Measurements from ENCODE around the gene SP6.
A peak's percentile ranks its signal among the peaks of the same experiment; 100 is the strongest.

SP6 gene

GRCh38 chr17:47879776-47880454 lies 29.0 kb upstream of the SP6 start:
- peaks cover 33% of the 10 kb centered on the region for H3K4me1 ChIP-seq
- no peak overlapping the region for H3K27ac ChIP-seq
- H4K20me1 ChIP-seq = no peaks in the 10 kb centered on the region
- no peaks in the 10 kb centered on the region for H3K36me3 ChIP-seq
- H3K9ac ChIP-seq = no peak overlapping the region
- H3K4me2 ChIP-seq = no peak overlapping the region
- TF ChIP-seq Cebpa-rat (IDR thresholded peaks at IDR 0.05) = no peak
- H3K27me3 ChIP-seq = no peaks in the 10 kb centered on the region
- no peaks in the 10 kb centered on the region for H3K9me3 ChIP-seq
- H3K4me3 ChIP-seq = no peak overlapping the region

- no peak for TF ChIP-seq Cebpa-rat (IDR thresholded peaks at IDR 0.05)
- Histone ChIP-seq H3K4me2 (no peak overlapping the region), H3K36me3 (no peaks in the 10 kb centered on the region), H3K27me3 (no peaks in the 10 kb centered on the region; the same call in 1 of the 2 replicates), H4K20me1 (no peaks in the 10 kb centered on the region), H3K4me3 (no peak overlapping the region), H3K9me3 (no peaks in the 10 kb centered on the region), H3K9ac (no peak overlapping the region), H3K4me1 (peaks cover 25% of the 10 kb centered on the region), H3K27ac (no peak overlapping the region)
Measured at GRCh38 chr17:47879028-47879585, 28.1 kb upstream of the SP6 start.

- Histone ChIP-seq H4K20me1 (no peaks in the 10 kb centered on the region), H3K4me3 (no peak overlapping the region), H3K4me1 (peaks cover 25% of the 10 kb centered on the region), H3K9me3 (no peaks in the 10 kb centered on the region), H3K9ac (no peak overlapping the region), H3K36me3 (no peaks in the 10 kb centered on the region), H3K4me2 (no peak overlapping the region), H3K27me3 (peaks cover 1% of the 10 kb centered on the region), H3K27ac (no peak overlapping the region)
- no peak for TF ChIP-seq Cebpa-rat (IDR thresholded peaks at IDR 0.05)
Measured at GRCh38 chr17:47878203-47879027, 27.5 kb upstream of the SP6 start.

- Histone ChIP-seq H3K27ac (no peak overlapping the region), H3K27me3 (peaks cover 7% of the 10 kb centered on the region), H3K9ac (no peak overlapping the region), H4K20me1 (no peaks in the 10 kb centered on the region), H3K9me3 (no peaks in the 10 kb centered on the region), H3K4me1 (peaks cover 23% of the 10 kb centered on the region), H3K36me3 (no peaks in the 10 kb centered on the region), H3K4me2 (peak overlapping the region; percentile 48), H3K4me3 (no peak overlapping the region)
- no peak for TF ChIP-seq Cebpa-rat (IDR thresholded peaks at IDR 0.05)
Measured at GRCh38 chr17:47877368-47878034, 26.5 kb upstream of the SP6 start.

GRCh38 chr17:47875011-47875985 lies 24.3 kb upstream of the SP6 start:
- H3K9ac ChIP-seq = no peak overlapping the region
- H3K4me3 ChIP-seq = no peak overlapping the region
- no peak for TF ChIP-seq Cebpa-rat (IDR thresholded peaks at IDR 0.05)
- no peaks in the 10 kb centered on the region for H4K20me1 ChIP-seq
- H3K27ac ChIP-seq = no peak overlapping the region
- no peaks in the 10 kb centered on the region for H3K9me3 ChIP-seq
- peaks cover 7% of the 10 kb centered on the region; the same call in 1 of the 2 replicates for H3K4me1 ChIP-seq
- H3K27me3 ChIP-seq = peaks cover 12% of the 10 kb centered on the region
- H3K36me3 ChIP-seq = no peaks in the 10 kb centered on the region
- no peak overlapping the region for H3K4me2 ChIP-seq

GRCh38 chr17:47873200-47874090 lies 22.5 kb upstream of the SP6 start:
- no peaks in the 10 kb centered on the region for H3K9me3 ChIP-seq
- no peak overlapping the region for H3K9ac ChIP-seq
- no peak overlapping the region for H3K4me2 ChIP-seq
- no peak overlapping the region for H3K27ac ChIP-seq
- no peak for TF ChIP-seq Cebpa-rat (IDR thresholded peaks at IDR 0.05)
- peaks cover 7% of the 10 kb centered on the region; the same call in 1 of the 2 replicates for H3K4me1 ChIP-seq
- no peaks in the 10 kb centered on the region for H3K36me3 ChIP-seq
- peaks cover 12% of the 10 kb centered on the region for H3K27me3 ChIP-seq
- H4K20me1 ChIP-seq = no peaks in the 10 kb centered on the region
- no peak overlapping the region for H3K4me3 ChIP-seq

GRCh38 chr17:47872651-47873161 lies 21.7 kb upstream of the SP6 start:
- Histone ChIP-seq H3K4me1 (peaks cover 5% of the 10 kb centered on the region; the same call in 1 of the 2 replicates), H3K27me3 (peaks cover 12% of the 10 kb centered on the region), H3K9ac (no peak overlapping the region)

GRCh38 chr17:47872019-47872650 lies 21.2 kb upstream of the SP6 start:
- Histone ChIP-seq H3K4me1 (no peaks in the 10 kb centered on the region), H3K27me3 (peaks cover 12% of the 10 kb centered on the region), H4K20me1 (no peaks in the 10 kb centered on the region), H3K9me3 (no peaks in the 10 kb centered on the region), H3K4me3 (no peak overlapping the region), H3K27ac (no peak overlapping the region), H3K36me3 (no peaks in the 10 kb centered on the region), H3K4me2 (no peak overlapping the region), H3K9ac (no peak overlapping the region)
- no peak for TF ChIP-seq Cebpa-rat (IDR thresholded peaks at IDR 0.05)

More at GRCh38 chr17:47872651-47873161, 21.7 kb upstream of the SP6 start:
- no peak overlapping the region for H3K4me3 ChIP-seq
- H3K9me3 ChIP-seq = no peaks in the 10 kb centered on the region
- no peak for TF ChIP-seq Cebpa-rat (IDR thresholded peaks at IDR 0.05)
- no peaks in the 10 kb centered on the region for H4K20me1 ChIP-seq
- H3K4me2 ChIP-seq = no peak overlapping the region
- H3K27ac ChIP-seq = no peak overlapping the region
- no peaks in the 10 kb centered on the region for H3K36me3 ChIP-seq
